Measurements from ENCODE around the gene BLVRA. TPM values are rescaled to one million over a fixed set of nuclear protein-coding genes. Genes with fewer than 3 reads are reported as not detected.

The BLVRA gene
- total and polyA plus RNA-seq, 2 donors (not counting 1 experiment from before 2014, with no cell fraction given) = 5.4 to 6.9 TPM

DNA sequence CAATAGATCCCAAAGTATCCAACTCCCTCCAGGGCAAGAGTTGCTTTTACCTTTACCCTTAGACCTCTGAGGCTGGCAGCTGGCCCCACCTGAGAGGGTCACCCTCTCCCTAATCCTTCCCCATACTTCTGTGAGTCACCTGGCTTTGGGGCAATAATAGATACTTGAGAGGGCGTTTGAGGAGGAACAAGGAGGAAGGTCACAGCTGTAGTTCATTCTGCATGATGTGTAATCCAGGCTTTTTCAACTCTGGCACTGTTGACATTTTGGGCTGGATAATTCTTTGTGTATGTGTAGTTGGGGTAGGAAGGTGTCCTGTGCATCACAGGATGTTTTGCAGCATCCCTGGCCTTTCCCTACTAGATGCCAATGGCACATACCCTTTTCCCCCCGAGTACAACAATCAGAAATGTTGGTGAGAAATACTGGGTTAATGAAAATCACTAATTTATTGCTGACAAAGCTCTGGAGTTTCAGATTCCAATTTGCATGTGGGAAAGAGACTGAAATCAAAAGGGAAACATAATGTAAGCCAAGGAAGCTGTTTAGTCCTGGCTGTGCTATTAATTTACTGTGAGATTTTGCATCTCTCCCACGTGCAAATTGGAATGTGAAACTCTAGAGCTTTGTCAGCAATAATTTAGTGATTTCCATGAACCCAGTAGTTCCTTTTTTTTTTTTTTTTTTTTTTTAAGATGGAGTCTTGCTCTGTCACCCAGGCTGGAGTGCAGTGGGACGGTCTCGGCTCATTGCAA lies 3.6 kb downstream of the BLVRA start:
- Histone ChIP-seq H3K4me2 (replicated peaks; ENCODE audit: low read depth, low read length, poor library complexity, severe bottlenecking) (no peak overlapping the region), H4K20me1 (ENCODE audit: control insufficient read depth, insufficient read depth, low read length, poor library complexity, severe bottlenecking) (no peaks in the 10 kb centered on the region), H3K79me2 (ENCODE audit: control insufficient read depth, insufficient read depth, low read length) (no peaks in the 10 kb centered on the region), H3K27ac (ENCODE audit: low read length in 2 of 2) (no peak overlapping the region), H3K36me3 (replicated peaks in 1 of 2; ENCODE audit: control extremely low read depth in 1 of 2, control insufficient read depth in 1 of 2, extremely low read depth in 1 of 2, insufficient read depth in 2 of 2, low read length in 1 of 2) (no peaks in the 10 kb centered on the region), H3K9ac (ENCODE audit: low read length) (no peak overlapping the region), H2AFZ (ENCODE audit: insufficient read depth, low read depth, low read length, poor library complexity, severe bottlenecking) (no peak overlapping the region), H3K4me3 (ENCODE audit: control extremely low read depth in 1 of 5, extremely low read depth in 1 of 5, insufficient read depth in 1 of 5, low read depth in 2 of 5, low read length in 4 of 5) (no peak overlapping the region), H3K27me3 (replicated peaks in 1 of 4; ENCODE audit: control extremely low read depth in 1 of 4, control insufficient read depth in 3 of 4, insufficient read depth in 4 of 4, low read length in 3 of 4) (peaks cover 0 to 7% (median 3%) of the 10 kb centered on the region in 4 experiments), H3K4me1 (ENCODE audit: control insufficient read depth in 2 of 2, insufficient read depth in 2 of 2, low read length in 2 of 2) (peaks cover 19 to 24% of the 10 kb centered on the region in 2 donors), H3K9me3 (ENCODE audit: control extremely low read depth in 1 of 3, control insufficient read depth in 2 of 3, insufficient read depth in 1 of 3, low read length in 2 of 3) (peaks cover 0 to 2% (median 0%) of the 10 kb centered on the region in 3 donors)
- WGBS (ENCODE audit: insufficient coverage) = 100% methylated on average over 2 of the region's 5 CpGs
- POLR2A ChIA-PET = no interaction called here
- Mint-ChIP-seq H3K27me3 (peaks cover 3% of the 10 kb centered on the region), H3K4me3 (no peak overlapping the region), H3K9me3 (ENCODE audit: insufficient read depth) (no peaks in the 10 kb centered on the region), H3K27ac (no peak overlapping the region), H3K4me1 (peaks cover 40% of the 10 kb centered on the region)
- CTCF ChIA-PET = no interaction called here
- TF ChIP-seq CTCF (IDR thresholded peaks at IDR 0.05) (no peak), EZH2 (IDR thresholded peaks at IDR 0.05; ENCODE audit: borderline replicate concordance, insufficient read depth, low read depth, low read length, poor library complexity, severe bottlenecking) (no peak)
- ATAC-seq (ENCODE audit: low read depth) (no peak), DNase-seq (no peak)
- intact Hi-C loops (cut with micrococcal nuclease) = no loop called here

GRCh38 chr7:43763183-43763582 lies 4.7 kb downstream of the BLVRA start:
- Histone ChIP-seq H3K9me3 (ENCODE audit: control extremely low read depth in 1 of 3, control insufficient read depth in 2 of 3, insufficient read depth in 1 of 3, low read length in 2 of 3) (peaks cover 0 to under 1% (median 0%) of the 10 kb centered on the region in 3 donors), H3K27ac (ENCODE audit: low read length in 2 of 2) (no peak overlapping the region), H3K4me3 (ENCODE audit: control extremely low read depth in 1 of 5, extremely low read depth in 1 of 5, insufficient read depth in 1 of 5, low read depth in 2 of 5, low read length in 4 of 5) (no peak overlapping the region), H3K36me3 (replicated peaks in 1 of 2; ENCODE audit: control extremely low read depth in 1 of 2, control insufficient read depth in 1 of 2, extremely low read depth in 1 of 2, insufficient read depth in 2 of 2, low read length in 1 of 2) (no peaks in the 10 kb centered on the region), H3K4me2 (replicated peaks; ENCODE audit: low read depth, low read length, poor library complexity, severe bottlenecking) (no peak overlapping the region), H3K27me3 (replicated peaks in 1 of 4; ENCODE audit: control extremely low read depth in 1 of 4, control insufficient read depth in 3 of 4, insufficient read depth in 4 of 4, low read length in 3 of 4) (peaks cover 0 to 2% (median under 1%) of the 10 kb centered on the region in 4 experiments), H3K79me2 (ENCODE audit: control insufficient read depth, insufficient read depth, low read length) (no peaks in the 10 kb centered on the region), H3K4me1 (ENCODE audit: control insufficient read depth in 2 of 2, insufficient read depth in 2 of 2, low read length in 2 of 2) (peaks cover 14 to 19% of the 10 kb centered on the region in 2 donors), H3K9ac (ENCODE audit: low read length) (no peak overlapping the region), H2AFZ (ENCODE audit: insufficient read depth, low read depth, low read length, poor library complexity, severe bottlenecking) (no peak overlapping the region), H4K20me1 (ENCODE audit: control insufficient read depth, insufficient read depth, low read length, poor library complexity, severe bottlenecking) (no peaks in the 10 kb centered on the region)
- no peak for DNase-seq
- ChIA-PET CTCF (interaction anchor here (1.8 kb wide), 1 partner anchor 75 kb away, joined by 8 read pairs; no protein-coding TSS in a partner anchor), POLR2A (no interaction called here)
- H3K27ac Mint-ChIP-seq = no peak overlapping the region
- H3K9me3 Mint-ChIP-seq (ENCODE audit: insufficient read depth) = no peaks in the 10 kb centered on the region
- ATAC-seq (ENCODE audit: low read depth) = no peak
- WGBS (ENCODE audit: insufficient coverage) = 96% methylated on average over 3 of the region's 3 CpGs
- TF ChIP-seq CTCF (IDR thresholded peaks at IDR 0.05) (no peak), EZH2 (IDR thresholded peaks at IDR 0.05; ENCODE audit: borderline replicate concordance, insufficient read depth, low read depth, low read length, poor library complexity, severe bottlenecking) (no peak)
- intact Hi-C loops (cut with micrococcal nuclease) = no loop called here
- H3K4me1 Mint-ChIP-seq = peaks cover 31% of the 10 kb centered on the region
- no peaks in the 10 kb centered on the region for H3K27me3 Mint-ChIP-seq
- H3K4me3 Mint-ChIP-seq = no peak overlapping the region

Data from B cell (primary cell).